Activated CD4-positive, alpha-beta T cell treated with anti-CD3 and anti-CD28 coated beads for 1 hour (primary cell): ENCODE data around the gene MOBP.
A peak's percentile ranks its signal among the peaks of the same experiment; 100 is the strongest.
"Not testable (repeated sequence)": the region's sequence is repeated elsewhere in the genome, so short reads cannot be mapped to it uniquely, and the experiment has no call there.

Source experiments
- DNase-seq: peaks from one replicate; pipeline ENCODE4 v3.0.0-alpha.2; 2020

MOBP gene, protein sequence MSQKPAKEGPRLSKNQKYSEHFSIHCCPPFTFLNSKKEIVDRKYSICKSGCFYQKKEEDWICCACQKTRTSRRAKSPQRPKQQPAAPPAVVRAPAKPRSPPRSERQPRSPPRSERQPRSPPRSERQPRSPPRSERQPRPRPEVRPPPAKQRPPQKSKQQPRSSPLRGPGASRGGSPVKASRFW

GRCh38 chr3:39467394-39468107 is at the start of gene MOBP:
TSS of gene MOBP (plus strand) at chr3:39467680. CDS start at chr3:39502070, 34,390 bp downstream.
- DNase-seq = no peak

- DNase-seq = not testable (repeated sequence)
Observed at GRCh38 chr3:39418556-39419225, 48.8 kb upstream of the MOBP start.

GRCh38 chr3:39419742-39420315 is 47.7 kb upstream of the MOBP start:
- DNase-seq = no peak

GRCh38 chr3:39420543-39420942 is 46.9 kb upstream of the MOBP start:
- no peak for DNase-seq

DNA sequence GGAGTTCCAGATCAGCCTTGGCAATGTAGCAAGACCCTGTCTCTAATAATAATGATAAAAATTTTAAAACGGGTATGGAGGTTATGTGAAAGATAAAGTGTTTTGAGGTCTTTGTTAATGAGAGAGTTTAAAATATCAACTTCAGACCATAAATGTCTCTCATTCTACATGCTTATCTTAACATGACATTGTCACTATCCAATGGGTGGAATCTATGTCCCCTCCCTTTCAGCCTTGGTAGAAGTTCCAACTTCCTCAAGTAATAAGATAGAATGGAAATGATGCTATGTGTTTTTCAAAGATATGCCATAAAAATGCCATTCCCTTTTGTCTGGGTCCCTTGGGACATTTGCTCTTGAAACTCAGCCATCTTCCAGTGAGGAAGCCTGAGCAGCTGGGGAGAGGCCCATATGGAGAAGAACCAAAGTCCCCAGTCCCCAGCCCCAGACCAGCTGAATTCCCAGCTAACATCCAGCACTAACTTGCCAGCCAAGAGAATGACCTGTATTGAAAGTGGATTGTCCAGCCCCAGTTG is 44.0 kb upstream of the MOBP start:
- no peak for DNase-seq

GRCh38 chr3:39426312-39426711 is 41.2 kb upstream of the MOBP start:
- DNase-seq = no peak

- DNase-seq = no peak
Observed at GRCh38 chr3:39427506-39427905, 40.0 kb upstream of the MOBP start.

- no peak for DNase-seq
Observed at GRCh38 chr3:39428745-39429201, 38.7 kb upstream of the MOBP start.

GRCh38 chr3:39429466-39429865 is 38.0 kb upstream of the MOBP start:
- DNase-seq = no peak

GRCh38 chr3:39432342-39432741 is 35.1 kb upstream of the MOBP start:
- DNase-seq = no peak

DNA sequence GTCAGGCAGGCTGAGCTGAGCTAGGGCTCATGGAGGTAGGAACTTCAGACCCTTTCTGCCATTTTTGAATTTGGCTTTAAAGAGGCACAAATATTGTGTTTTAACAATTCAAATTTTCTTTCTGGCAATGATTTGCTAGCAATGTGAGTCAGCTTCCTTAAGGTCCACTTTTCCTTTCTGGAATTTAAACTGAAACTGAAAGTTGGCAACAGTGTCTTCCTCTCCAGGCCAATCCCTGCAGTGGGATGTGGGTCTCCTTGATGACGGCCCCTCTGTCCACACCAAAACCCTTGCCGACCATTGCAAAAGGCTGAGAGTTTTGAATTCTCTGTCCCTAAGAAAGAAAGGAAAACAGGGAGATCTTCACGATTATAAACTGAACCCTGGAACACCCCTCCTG is 33.8 kb upstream of the MOBP start:
- no peak for DNase-seq

GRCh38 chr3:39434574-39434973 is 32.9 kb upstream of the MOBP start:
- DNase-seq = no peak

DNA sequence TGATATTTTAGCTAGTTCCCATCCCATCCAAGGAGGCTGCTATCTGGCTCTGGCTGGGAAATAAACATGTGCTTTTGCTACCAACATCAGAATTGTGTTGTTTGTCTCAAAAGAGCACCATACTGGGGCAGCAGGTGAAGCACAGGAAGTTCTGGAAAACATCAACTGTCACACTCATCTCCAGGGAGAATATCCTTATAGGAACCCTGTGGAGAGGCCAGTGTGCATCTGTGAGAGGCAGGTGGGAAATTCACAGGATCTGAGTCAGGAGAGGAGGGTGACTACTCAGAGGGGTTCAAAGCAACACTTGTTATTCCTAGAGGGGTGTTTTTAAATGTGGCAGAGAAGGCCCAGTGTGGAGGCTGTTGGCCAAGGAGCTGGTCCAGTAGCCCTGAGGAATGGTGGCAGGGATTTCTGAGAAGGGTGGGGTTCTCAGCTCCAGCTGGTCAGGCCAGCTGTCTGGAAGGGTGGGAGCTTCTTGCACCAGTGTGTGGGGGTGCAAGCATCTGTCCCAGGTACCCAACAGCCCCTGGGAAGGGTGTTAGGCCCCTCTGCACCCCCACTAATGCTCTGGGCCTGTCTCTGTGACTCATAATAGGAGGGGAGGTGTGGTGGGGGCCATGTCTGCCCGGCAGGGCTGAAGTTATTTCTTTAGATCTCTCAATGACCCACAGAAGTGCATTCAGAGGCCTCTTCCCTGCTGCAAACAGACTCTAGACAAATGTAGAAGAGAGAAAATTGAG is 32.3 kb upstream of the MOBP start:
- DNase-seq = no peak

GRCh38 chr3:39438880-39439279 is 28.6 kb upstream of the MOBP start:
- DNase-seq = no peak

- no peak for DNase-seq
Observed at GRCh38 chr3:39440316-39440715, 27.2 kb upstream of the MOBP start.

- DNase-seq = no peak
Observed at GRCh38 chr3:39443530-39443929, 23.9 kb upstream of the MOBP start.

GRCh38 chr3:39445927-39446326 is 21.6 kb upstream of the MOBP start:
- no peak for DNase-seq

GRCh38 chr3:39446444-39446843 is 21.0 kb upstream of the MOBP start:
- no peak for DNase-seq

DNA sequence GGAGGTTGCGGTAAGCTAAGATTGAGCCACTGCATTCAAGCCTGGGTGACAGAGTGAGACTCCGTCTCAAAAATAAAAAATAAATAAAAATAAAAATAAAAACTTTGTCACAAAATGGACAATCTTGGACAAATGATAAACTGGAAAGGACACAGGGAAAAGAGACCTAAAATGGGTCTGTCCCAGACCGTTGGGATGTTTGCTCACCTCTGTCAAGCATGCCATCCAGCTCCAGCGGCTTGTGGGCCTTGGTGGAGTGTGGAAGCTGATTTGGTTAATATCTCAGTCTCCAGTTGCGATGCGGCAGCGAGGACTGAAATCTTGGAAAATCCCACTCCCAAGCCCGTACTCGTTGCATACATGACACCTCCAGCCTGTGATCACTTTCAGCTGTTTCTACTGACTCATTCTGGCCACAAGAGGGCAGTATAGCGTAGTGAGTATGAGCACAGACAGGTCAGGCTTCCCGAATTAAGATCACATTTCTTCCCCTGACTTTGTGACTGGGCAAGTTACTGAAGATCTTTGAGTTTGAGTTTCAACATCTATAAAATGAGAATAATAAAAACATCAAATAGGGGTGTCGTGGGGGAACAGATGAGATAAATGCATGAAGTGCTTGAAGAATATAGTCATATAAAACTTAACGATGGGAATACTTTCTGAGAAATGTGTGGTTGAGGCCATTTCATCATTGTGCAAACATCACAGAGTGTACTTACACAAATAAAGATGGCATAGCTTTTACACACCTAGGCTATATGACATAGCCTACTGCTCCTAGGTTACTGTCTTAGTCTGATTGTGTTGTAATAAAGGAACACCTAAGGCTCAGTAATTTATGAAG is 19.6 kb upstream of the MOBP start:
- DNase-seq = peak; percentile 25

DNA sequence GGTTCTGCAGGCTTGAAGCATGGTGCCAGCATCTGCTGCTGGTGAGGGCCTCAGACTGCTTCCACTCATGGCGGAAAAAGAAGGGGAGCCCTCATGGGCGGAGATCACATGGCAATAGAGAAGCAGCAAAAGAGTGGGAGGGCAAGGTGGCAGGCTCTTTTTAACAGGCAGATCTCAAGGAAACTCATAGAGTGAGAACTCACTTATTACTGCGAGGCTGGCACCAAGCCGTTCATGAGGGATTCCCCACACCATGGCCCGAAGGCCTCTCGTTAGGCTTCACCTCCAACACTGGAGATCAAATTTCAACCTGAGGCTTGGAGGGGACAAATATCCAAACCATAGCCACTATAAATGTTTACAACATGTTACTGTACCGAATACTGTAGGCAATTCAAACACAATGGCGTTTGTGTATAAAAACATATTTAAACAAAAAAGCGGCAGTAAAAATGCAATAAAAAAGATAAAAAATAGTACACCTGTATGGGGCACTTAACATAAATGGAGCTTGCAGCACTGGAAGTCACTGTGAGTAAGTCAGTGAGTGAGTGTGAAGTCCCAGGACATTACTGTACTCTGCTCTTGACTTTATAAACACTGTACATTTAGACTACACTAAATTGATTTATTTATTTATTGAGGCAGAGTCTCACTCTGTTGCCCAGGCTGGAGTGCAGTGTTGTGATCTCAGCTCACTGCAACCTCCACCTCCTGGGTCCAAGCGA is 18.8 kb upstream of the MOBP start:
- no peak for DNase-seq

DNA sequence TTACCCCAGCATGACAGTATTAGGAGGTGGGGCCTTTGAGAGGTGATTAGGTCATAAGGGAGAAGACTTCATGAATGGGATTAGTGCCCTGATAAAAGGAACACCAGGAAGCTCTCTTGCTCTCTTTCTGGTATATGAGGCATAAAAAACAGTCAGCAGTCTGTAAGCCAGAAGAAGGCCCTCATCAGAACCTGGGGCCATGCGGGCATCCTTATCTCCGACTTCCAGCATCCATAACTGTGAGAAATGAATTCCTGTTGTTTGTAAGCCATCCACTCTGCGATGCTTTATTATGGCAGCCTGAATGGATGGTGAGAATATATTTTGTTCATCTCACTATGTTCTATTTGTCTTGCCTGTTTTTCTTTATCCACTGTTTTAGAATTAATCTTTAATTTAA is 17.7 kb upstream of the MOBP start:
- DNase-seq = no peak
